Neural crest cell (in vitro differentiated cells): ENCODE measurements around the gene SIK3. TPM values are rescaled to one million over a fixed set of nuclear protein-coding genes. Genes with fewer than 3 reads are reported as not detected.

Experiments
- DNase-seq: peaks from one replicate; pipeline ENCODE4 v3.0.0; 2021; ENCODE audit warnings: low read depth, mixed read lengths, low spot score
- H3K27ac Mint-ChIP-seq: one replicate; pipeline ENCODE4 v1.8.0; 2021; ENCODE audit warnings: mild to moderate bottlenecking, mixed read lengths; ENCODE audit not compliant: unreplicated experiment
- H3K27me3 Mint-ChIP-seq: 2 replicates; pipeline ENCODE4 v1.8.0; 2021; ENCODE audit warnings: low read depth, mild to moderate bottlenecking, mixed read lengths
- H3K36me3 Mint-ChIP-seq: 2 replicates; pipeline ENCODE4 v1.8.0; 2021; ENCODE audit warnings: low read depth, mild to moderate bottlenecking, mixed read lengths
- H3K4me1 Mint-ChIP-seq: 2 replicates; pipeline ENCODE4 v1.8.0; 2021; ENCODE audit warnings: mixed read lengths
- H3K4me3 Mint-ChIP-seq: one replicate; pipeline ENCODE4 v1.8.0; 2021; ENCODE audit warnings: mild to moderate bottlenecking, mixed read lengths
- H3K9me3 Mint-ChIP-seq: 2 replicates; pipeline ENCODE4 v1.8.0; 2021; ENCODE audit warnings: mixed read lengths
- total RNA-seq: library from RNA; stranded (reverse); gene quantifications from 2 replicates; pipeline ENCODE4 v1.2.1, GENCODE V29; 2021
- TF ChIP-seq, protein P1 (sequence below): fragments of 200-600 bp; sonication (generic); conservative IDR thresholded peaks from 2 replicates; pipeline ENCODE4 v1.5.0; 2021; ENCODE audit warnings: antibody characterized with exemption, mild to moderate bottlenecking

Gene SIK3
- total RNA-seq, 1 donor from 2014 or later: 39.7 TPM

GRCh38 chr11:116895048-116895757 lies 203.0 kb downstream of the SIK3 start:
- Mint-ChIP-seq H3K9me3 (peaks cover 5% of the 10 kb centered on the region), H3K36me3 (peaks cover 11% of the 10 kb centered on the region), H3K27ac (peak overlapping the region; percentile 68), H3K4me1 (peaks cover 5% of the 10 kb centered on the region), H3K4me3 (no peak overlapping the region), H3K27me3 (no peaks in the 10 kb centered on the region)
- TF ChIP-seq, protein P1, sequence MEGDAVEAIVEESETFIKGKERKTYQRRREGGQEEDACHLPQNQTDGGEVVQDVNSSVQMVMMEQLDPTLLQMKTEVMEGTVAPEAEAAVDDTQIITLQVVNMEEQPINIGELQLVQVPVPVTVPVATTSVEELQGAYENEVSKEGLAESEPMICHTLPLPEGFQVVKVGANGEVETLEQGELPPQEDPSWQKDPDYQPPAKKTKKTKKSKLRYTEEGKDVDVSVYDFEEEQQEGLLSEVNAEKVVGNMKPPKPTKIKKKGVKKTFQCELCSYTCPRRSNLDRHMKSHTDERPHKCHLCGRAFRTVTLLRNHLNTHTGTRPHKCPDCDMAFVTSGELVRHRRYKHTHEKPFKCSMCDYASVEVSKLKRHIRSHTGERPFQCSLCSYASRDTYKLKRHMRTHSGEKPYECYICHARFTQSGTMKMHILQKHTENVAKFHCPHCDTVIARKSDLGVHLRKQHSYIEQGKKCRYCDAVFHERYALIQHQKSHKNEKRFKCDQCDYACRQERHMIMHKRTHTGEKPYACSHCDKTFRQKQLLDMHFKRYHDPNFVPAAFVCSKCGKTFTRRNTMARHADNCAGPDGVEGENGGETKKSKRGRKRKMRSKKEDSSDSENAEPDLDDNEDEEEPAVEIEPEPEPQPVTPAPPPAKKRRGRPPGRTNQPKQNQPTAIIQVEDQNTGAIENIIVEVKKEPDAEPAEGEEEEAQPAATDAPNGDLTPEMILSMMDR: peak; percentile 45
- peak; percentile 21 for DNase-seq

DNA sequence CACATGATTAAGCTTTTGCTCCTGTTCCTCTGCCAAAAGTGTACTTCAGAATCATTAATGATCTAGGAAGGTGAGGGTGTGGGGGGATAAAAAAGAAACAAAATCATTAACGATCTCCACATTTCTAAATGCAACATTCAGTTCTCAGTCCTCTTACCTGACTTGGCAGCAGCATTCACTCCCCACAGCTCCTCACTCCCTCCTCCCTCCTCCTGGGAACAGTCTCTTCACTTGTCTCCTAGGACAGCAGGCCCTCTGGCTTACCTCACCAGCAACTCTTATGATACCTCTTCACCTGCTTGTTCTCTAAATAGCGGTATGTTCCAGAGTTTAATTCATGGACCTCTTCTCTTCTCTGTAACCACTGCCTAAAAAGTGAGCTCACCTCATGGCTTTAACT lies 204.3 kb downstream of the SIK3 start:
- Mint-ChIP-seq H3K9me3 (no peaks in the 10 kb centered on the region), H3K27me3 (no peaks in the 10 kb centered on the region), H3K27ac (no peak overlapping the region), H3K4me1 (peaks cover 5% of the 10 kb centered on the region), H3K36me3 (peaks cover 3% of the 10 kb centered on the region), H3K4me3 (no peak overlapping the region)
- no peak for DNase-seq
- TF ChIP-seq, protein P1: no peak

DNA sequence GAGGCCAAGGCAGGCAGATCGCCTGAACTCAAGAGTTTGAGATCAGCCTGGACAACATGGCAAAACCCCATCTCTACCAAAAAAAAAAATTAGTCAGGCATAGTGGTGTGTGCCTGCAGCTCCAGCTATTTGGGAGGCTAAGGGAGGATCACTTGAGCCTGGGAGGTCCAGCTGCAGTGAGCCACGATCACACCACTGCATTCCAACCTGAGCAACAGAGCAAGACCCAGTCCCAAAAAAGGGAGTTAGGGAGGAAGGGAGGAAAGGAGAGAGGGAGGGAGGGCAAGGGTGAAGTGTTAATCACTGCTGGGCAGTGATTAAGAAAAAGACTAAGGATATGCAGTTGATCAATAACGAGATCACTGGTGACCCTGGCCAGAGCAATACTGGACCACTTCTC lies 204.8 kb downstream of the SIK3 start:
- TF ChIP-seq, protein P1: no peak
- Mint-ChIP-seq H3K27ac (no peak overlapping the region), H3K4me1 (peaks cover 5% of the 10 kb centered on the region), H3K9me3 (no peaks in the 10 kb centered on the region), H3K27me3 (no peaks in the 10 kb centered on the region), H3K36me3 (peaks cover 3% of the 10 kb centered on the region), H3K4me3 (no peak overlapping the region)
- no peak for DNase-seq

DNA sequence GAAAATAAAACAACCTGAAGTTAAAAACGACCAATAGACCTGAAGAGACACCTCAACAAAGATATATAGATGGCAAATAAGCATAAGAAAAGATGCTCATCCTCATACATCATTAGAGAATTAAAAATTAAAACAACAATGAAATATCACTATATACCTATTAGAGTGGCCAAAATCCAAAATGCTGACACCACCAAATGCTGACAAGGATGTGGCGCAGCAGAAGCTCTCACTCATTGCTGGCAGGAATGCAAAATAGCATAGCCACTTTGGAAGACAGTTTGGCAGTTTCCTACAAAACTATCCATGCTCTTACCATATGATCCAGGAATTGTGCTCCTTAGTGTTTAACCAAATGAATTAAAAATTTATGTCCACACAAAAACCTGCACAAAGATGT lies 205.9 kb downstream of the SIK3 start:
- Mint-ChIP-seq H3K9me3 (no peaks in the 10 kb centered on the region), H3K27me3 (no peaks in the 10 kb centered on the region), H3K4me1 (peaks cover 5% of the 10 kb centered on the region), H3K27ac (no peak overlapping the region), H3K4me3 (no peak overlapping the region), H3K36me3 (peaks cover 3% of the 10 kb centered on the region)
- DNase-seq: no peak
- TF ChIP-seq, protein P1: no peak

GRCh38 chr11:116891746-116892145 lies 206.5 kb downstream of the SIK3 start:
- H3K9me3 Mint-ChIP-seq: no peaks in the 10 kb centered on the region
- no peak overlapping the region for H3K4me3 Mint-ChIP-seq
- no peak overlapping the region for H3K27ac Mint-ChIP-seq
- H3K27me3 Mint-ChIP-seq: no peaks in the 10 kb centered on the region
- H3K36me3 Mint-ChIP-seq: peaks cover 3% of the 10 kb centered on the region
- DNase-seq: no peak
- H3K4me1 Mint-ChIP-seq: peaks cover 5% of the 10 kb centered on the region
- TF ChIP-seq, protein P1: no peak
